ENCODE measurements around the gene TDRD7. TPM values are rescaled to one million over a fixed set of nuclear protein-coding genes. Genes with fewer than 3 reads are reported as not detected.

Gene TDRD7
- total RNA-seq, 2 experiments from 2014 or later, result 10.3 to 15.3 TPM

GRCh38 chr9:97413462-97413861, 1.6 kb downstream of the TDRD7 start:
- H3K4me3 Mint-ChIP-seq, result peak overlapping the region; percentile 76
- no peak for ATAC-seq
- peaks cover 25% of the 10 kb centered on the region for H3K4me1 Mint-ChIP-seq
- DNase-seq, result no peak
- H3K36me3 Mint-ChIP-seq, result peaks cover 3% of the 10 kb centered on the region
- peaks cover 26% of the 10 kb centered on the region for H3K27me3 Mint-ChIP-seq
- H3K27ac Mint-ChIP-seq, result peak overlapping the region; percentile 31
- peaks cover 4% of the 10 kb centered on the region for H3K9me3 Mint-ChIP-seq (ENCODE audit: low read depth)
- CTCF ChIA-PET, result interaction anchor here (0.7 to 6.0 kb wide), 11 partner anchors 9 to 556 kb away, joined by 3 to 36 read pairs (median 6); partner anchors contain the start of gene TMOD1

GRCh38 chr9:97415146-97415545, 3.2 kb downstream of the TDRD7 start:
- Mint-ChIP-seq H3K27ac (no peak overlapping the region), H3K4me1 (peaks cover 25% of the 10 kb centered on the region), H3K9me3 (ENCODE audit: low read depth) (no peaks in the 10 kb centered on the region), H3K27me3 (peaks cover 11% of the 10 kb centered on the region), H3K4me3 (no peak overlapping the region), H3K36me3 (peaks cover 3% of the 10 kb centered on the region)
- CTCF ChIA-PET, result interaction anchor here (1.4 to 3.1 kb wide), 4 partner anchors 17 to 200 kb away, joined by 4 to 11 read pairs (median 8); no protein-coding TSS in a partner anchor
- DNase-seq (no peak), ATAC-seq (no peak)

GRCh38 chr9:97418880-97419279, 7.0 kb downstream of the TDRD7 start:
- no peak for ATAC-seq
- Mint-ChIP-seq H3K4me1 (peaks cover 10% of the 10 kb centered on the region), H3K4me3 (no peak overlapping the region), H3K27me3 (peaks cover 2% of the 10 kb centered on the region), H3K36me3 (peaks cover 15% of the 10 kb centered on the region), H3K27ac (no peak overlapping the region), H3K9me3 (ENCODE audit: low read depth) (peaks cover 3% of the 10 kb centered on the region)
- CTCF ChIA-PET, result no interaction called here
- DNase-seq, result no peak

GRCh38 chr9:97419309-97419867, 7.5 kb downstream of the TDRD7 start:
- H3K27ac Mint-ChIP-seq, result no peak overlapping the region
- H3K36me3 Mint-ChIP-seq, result peaks cover 17% of the 10 kb centered on the region
- no peak for ATAC-seq
- peaks cover 10% of the 10 kb centered on the region for H3K4me1 Mint-ChIP-seq
- no peak for DNase-seq
- H3K9me3 Mint-ChIP-seq (ENCODE audit: low read depth), result peaks cover 6% of the 10 kb centered on the region
- H3K27me3 Mint-ChIP-seq, result peaks cover 2% of the 10 kb centered on the region
- CTCF ChIA-PET, result no interaction called here
- H3K4me3 Mint-ChIP-seq, result no peak overlapping the region

- ATAC-seq, result no peak
- Mint-ChIP-seq H3K9me3 (ENCODE audit: low read depth) (peaks cover 7% of the 10 kb centered on the region), H3K27me3 (no peaks in the 10 kb centered on the region), H3K27ac (no peak overlapping the region), H3K36me3 (peaks cover 28% of the 10 kb centered on the region), H3K4me3 (no peak overlapping the region), H3K4me1 (peaks cover 1% of the 10 kb centered on the region)
- DNase-seq, result no peak
- CTCF ChIA-PET, result interaction anchor here (1.1 kb wide), 1 partner anchor 173 kb away, joined by 3 read pairs; no protein-coding TSS in a partner anchor
Measured at GRCh38 chr9:97425336-97425972, 13.6 kb downstream of the TDRD7 start.

- Mint-ChIP-seq H3K9me3 (ENCODE audit: low read depth) (peaks cover 7% of the 10 kb centered on the region), H3K4me1 (peaks cover under 1% of the 10 kb centered on the region), H3K27ac (no peak overlapping the region), H3K36me3 (peaks cover 30% of the 10 kb centered on the region), H3K4me3 (no peak overlapping the region), H3K27me3 (no peaks in the 10 kb centered on the region)
- ATAC-seq, result no peak
- CTCF ChIA-PET, result interaction anchor here (1.1 kb wide), 1 partner anchor 173 kb away, joined by 3 read pairs; no protein-coding TSS in a partner anchor
- DNase-seq, result no peak
Measured at GRCh38 chr9:97425973-97426336, 14.1 kb downstream of the TDRD7 start.

GRCh38 chr9:97427885-97428284, 16.0 kb downstream of the TDRD7 start:
- Mint-ChIP-seq H3K4me1 (peaks cover 18% of the 10 kb centered on the region), H3K27me3 (no peaks in the 10 kb centered on the region), H3K4me3 (no peak overlapping the region), H3K36me3 (peaks cover 30% of the 10 kb centered on the region), H3K27ac (no peak overlapping the region), H3K9me3 (ENCODE audit: low read depth) (peaks cover 7% of the 10 kb centered on the region)
- DNase-seq, result no peak
- CTCF ChIA-PET, result interaction anchor here (1.8 kb wide), 1 partner anchor 171 kb away, joined by 5 read pairs; no protein-coding TSS in a partner anchor
- ATAC-seq, result no peak

- no peaks in the 10 kb centered on the region for H3K27me3 Mint-ChIP-seq
- H3K4me3 Mint-ChIP-seq, result no peak overlapping the region
- H3K36me3 Mint-ChIP-seq, result peaks cover 36% of the 10 kb centered on the region
- ATAC-seq (no peak), DNase-seq (no peak)
- CTCF ChIA-PET, result interaction anchor here (2.9 kb wide), 1 partner anchor 18 kb away, joined by 7 read pairs; the partner anchor contains the start of gene TDRD7
- no peaks in the 10 kb centered on the region for H3K9me3 Mint-ChIP-seq (ENCODE audit: low read depth)
- H3K27ac Mint-ChIP-seq, result no peak overlapping the region
- peaks cover 18% of the 10 kb centered on the region for H3K4me1 Mint-ChIP-seq
Measured at GRCh38 chr9:97430316-97431043, 18.6 kb downstream of the TDRD7 start.

GRCh38 chr9:97431044-97431441, 19.1 kb downstream of the TDRD7 start:
- ATAC-seq (no peak), DNase-seq (no peak)
- Mint-ChIP-seq H3K27me3 (no peaks in the 10 kb centered on the region), H3K4me3 (no peak overlapping the region), H3K9me3 (ENCODE audit: low read depth) (no peaks in the 10 kb centered on the region), H3K27ac (no peak overlapping the region), H3K4me1 (peaks cover 18% of the 10 kb centered on the region), H3K36me3 (peaks cover 34% of the 10 kb centered on the region)
- CTCF ChIA-PET, result interaction anchor here (0.6 to 2.9 kb wide), 2 partner anchors 19 to 49 kb away, joined by 3 to 7 read pairs; partner anchors contain the start of gene TDRD7

GRCh38 chr9:97431549-97432143, 19.8 kb downstream of the TDRD7 start:
- peak; percentile 53 for ATAC-seq
- H3K36me3 Mint-ChIP-seq, result peaks cover 34% of the 10 kb centered on the region
- no peaks in the 10 kb centered on the region for H3K9me3 Mint-ChIP-seq (ENCODE audit: low read depth)
- DNase-seq, result peak; percentile 50
- H3K4me3 Mint-ChIP-seq, result no peak overlapping the region
- H3K4me1 Mint-ChIP-seq, result peaks cover 18% of the 10 kb centered on the region
- no peaks in the 10 kb centered on the region for H3K27me3 Mint-ChIP-seq
- no peak overlapping the region for H3K27ac Mint-ChIP-seq
- CTCF ChIA-PET, result interaction anchor here (0.6 to 2.9 kb wide), 4 partner anchors 19 to 167 kb away, joined by 3 to 7 read pairs (median 5); partner anchors contain the start of gene TDRD7

GRCh38 chr9:97437051-97437600, 25.2 kb downstream of the TDRD7 start:
- CTCF ChIA-PET, result interaction anchor here (1.2 kb wide), 1 partner anchor 50 kb away, joined by 3 read pairs; no protein-coding TSS in a partner anchor
- ATAC-seq, result no peak
- H3K27me3 Mint-ChIP-seq, result no peaks in the 10 kb centered on the region
- no peak overlapping the region for H3K27ac Mint-ChIP-seq
- no peaks in the 10 kb centered on the region for H3K9me3 Mint-ChIP-seq (ENCODE audit: low read depth)
- H3K4me3 Mint-ChIP-seq, result no peak overlapping the region
- peaks cover 6% of the 10 kb centered on the region for H3K4me1 Mint-ChIP-seq
- H3K36me3 Mint-ChIP-seq, result peaks cover 19% of the 10 kb centered on the region
- no peak for DNase-seq

- CTCF ChIA-PET, result interaction anchor here (1.2 kb wide), 1 partner anchor 51 kb away, joined by 3 read pairs; no protein-coding TSS in a partner anchor
Measured at GRCh38 chr9:97438257-97438656, 26.4 kb downstream of the TDRD7 start.

GRCh38 chr9:97438666-97439065, 26.8 kb downstream of the TDRD7 start:
- Mint-ChIP-seq H3K9me3 (ENCODE audit: low read depth) (no peaks in the 10 kb centered on the region), H3K36me3 (peaks cover 18% of the 10 kb centered on the region), H3K4me1 (no peaks in the 10 kb centered on the region), H3K4me3 (no peak overlapping the region), H3K27me3 (no peaks in the 10 kb centered on the region), H3K27ac (no peak overlapping the region)
- CTCF ChIA-PET, result no interaction called here
- no peak for DNase-seq
- ATAC-seq, result no peak

More at GRCh38 chr9:97438257-97438656, 26.4 kb downstream of the TDRD7 start:
- H3K4me3 Mint-ChIP-seq, result no peak overlapping the region
- peaks cover 21% of the 10 kb centered on the region for H3K36me3 Mint-ChIP-seq
- no peak overlapping the region for H3K27ac Mint-ChIP-seq
- no peaks in the 10 kb centered on the region for H3K4me1 Mint-ChIP-seq
- no peak for DNase-seq
- H3K27me3 Mint-ChIP-seq, result no peaks in the 10 kb centered on the region
- H3K9me3 Mint-ChIP-seq (ENCODE audit: low read depth), result no peaks in the 10 kb centered on the region
- no peak for ATAC-seq
